Fibroblast of skin of back (primary cell): Measurements from ENCODE around the gene SLC5A12. TPM values are rescaled to one million over a fixed set of nuclear protein-coding genes. Genes with fewer than 3 reads are reported as not detected.
A peak's percentile ranks its signal among the peaks of the same experiment; 100 is the strongest.

Experiments
- DNase-seq: peaks from one replicate; pipeline ENCODE4 v3.0.0-alpha.2; 2013
- polyA plus RNA-seq, 2 experiments: library from polyadenylated mRNA; unstranded; fragments of 120-200 nt; gene quantifications; one replicate each; pipeline ENCODE4 v1.2.1, GENCODE V29; 2013; ENCODE audit not compliant: insufficient read length in 2 of 2

Gene SLC5A12, protein sequence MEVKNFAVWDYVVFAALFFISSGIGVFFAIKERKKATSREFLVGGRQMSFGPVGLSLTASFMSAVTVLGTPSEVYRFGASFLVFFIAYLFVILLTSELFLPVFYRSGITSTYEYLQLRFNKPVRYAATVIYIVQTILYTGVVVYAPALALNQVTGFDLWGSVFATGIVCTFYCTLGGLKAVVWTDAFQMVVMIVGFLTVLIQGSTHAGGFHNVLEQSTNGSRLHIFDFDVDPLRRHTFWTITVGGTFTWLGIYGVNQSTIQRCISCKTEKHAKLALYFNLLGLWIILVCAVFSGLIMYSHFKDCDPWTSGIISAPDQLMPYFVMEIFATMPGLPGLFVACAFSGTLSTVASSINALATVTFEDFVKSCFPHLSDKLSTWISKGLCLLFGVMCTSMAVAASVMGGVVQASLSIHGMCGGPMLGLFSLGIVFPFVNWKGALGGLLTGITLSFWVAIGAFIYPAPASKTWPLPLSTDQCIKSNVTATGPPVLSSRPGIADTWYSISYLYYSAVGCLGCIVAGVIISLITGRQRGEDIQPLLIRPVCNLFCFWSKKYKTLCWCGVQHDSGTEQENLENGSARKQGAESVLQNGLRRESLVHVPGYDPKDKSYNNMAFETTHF
- polyA plus RNA-seq (2013, experiment 1 of 2; ENCODE audit: insufficient read length): 0.10 TPM
- 0.11 TPM for polyA plus RNA-seq (2013, experiment 2 of 2; ENCODE audit: insufficient read length)

DNA sequence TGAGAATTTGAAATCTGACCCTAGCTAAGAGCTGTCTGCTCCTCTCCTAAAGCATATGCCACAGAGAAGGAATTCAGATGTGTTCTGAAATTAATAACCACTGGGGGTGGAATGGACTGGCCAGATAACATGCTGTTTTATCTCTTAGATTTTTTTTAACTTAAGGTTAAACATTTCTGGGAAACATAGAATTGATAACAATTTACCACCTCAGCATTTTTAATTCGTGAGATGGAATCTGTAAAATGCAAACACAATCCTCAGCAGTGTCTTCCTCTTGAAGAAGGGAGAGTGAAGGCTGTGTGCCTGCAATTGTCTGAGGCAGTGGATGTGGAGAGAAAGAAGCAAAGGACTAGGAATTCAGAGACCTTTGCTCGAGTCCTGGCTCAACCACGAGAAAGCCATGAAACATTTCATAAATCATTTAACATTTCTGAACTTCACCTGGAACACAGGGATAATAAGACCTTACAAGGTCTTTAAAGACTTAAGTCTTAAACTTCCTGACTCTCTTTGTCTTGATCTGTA, at the start of gene SLC5A12:
TSS of gene SLC5A12 (minus strand) at position 113 of the 528 bp plus-strand sequence. CDS start 346 bp downstream, outside the sequence.
- no peak for DNase-seq

- no peak for DNase-seq
Observed at GRCh38 chr11:26769027-26769426, 47.2 kb upstream of the SLC5A12 start.

- no peak for DNase-seq
Observed at GRCh38 chr11:26767060-26767459, 45.2 kb upstream of the SLC5A12 start.

- DNase-seq: no peak
Observed at GRCh38 chr11:26765323-26765722, 43.5 kb upstream of the SLC5A12 start.

DNA sequence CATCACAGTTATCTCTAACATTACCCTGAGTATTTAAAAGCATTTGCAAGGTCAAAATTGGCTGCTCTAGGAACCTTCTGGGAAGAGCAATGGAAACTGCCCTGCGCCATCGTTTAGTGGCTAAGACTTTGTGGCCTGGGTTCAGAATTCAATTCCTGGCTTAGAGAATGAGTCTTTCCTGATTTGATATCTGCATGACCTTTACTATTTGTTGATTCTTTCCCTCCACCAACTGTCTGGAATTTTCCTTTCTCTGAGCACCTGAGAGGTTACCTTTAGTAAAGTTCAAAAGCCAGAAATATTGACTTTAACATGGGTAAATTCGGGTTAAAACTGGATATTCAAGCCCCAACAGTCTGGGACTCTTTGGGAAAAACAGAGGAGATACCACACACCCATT, 43.0 kb upstream of the SLC5A12 start:
- DNase-seq: no peak

- DNase-seq: no peak
Observed at GRCh38 chr11:26764315-26764714, 42.5 kb upstream of the SLC5A12 start.

DNA sequence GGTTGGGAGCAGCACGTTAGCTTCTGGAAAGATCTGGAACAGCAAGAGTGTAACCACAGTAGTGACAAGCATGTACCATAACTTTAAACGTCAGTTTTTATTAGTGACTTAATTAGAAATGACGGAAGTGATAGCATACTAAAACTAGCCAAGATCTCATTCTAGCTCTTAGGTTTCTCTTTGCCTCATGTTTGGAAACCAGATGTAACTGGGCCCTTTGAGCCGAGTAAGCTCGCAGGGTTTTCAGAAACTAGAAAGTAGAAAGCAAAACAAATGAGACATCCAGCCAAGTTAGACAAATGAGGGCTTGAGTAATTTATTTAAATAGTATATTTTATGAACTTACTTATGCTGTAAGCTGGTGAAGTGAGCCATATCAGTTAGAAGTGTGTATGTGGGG, 40.2 kb upstream of the SLC5A12 start:
- no peak for DNase-seq

DNA sequence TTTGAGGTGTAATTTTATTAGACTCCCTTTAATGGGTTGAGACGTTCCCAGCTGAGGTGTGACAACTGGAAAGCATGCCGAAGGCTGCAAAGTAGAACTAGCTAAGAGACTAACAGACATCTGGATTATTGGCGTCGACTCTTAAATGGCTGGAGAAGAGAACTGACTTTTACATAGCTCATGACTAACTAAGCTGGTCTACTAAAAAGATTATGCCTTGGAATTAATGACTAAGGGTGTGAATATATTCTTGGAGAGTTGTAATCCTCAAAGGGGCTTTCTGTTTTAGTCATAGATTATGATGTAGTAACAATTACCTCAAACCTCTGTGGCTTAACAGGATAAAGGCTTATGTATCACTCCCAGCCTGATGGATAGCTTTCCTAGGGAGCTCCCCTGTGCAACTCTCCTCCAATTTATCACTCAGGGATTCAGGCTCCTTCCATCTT, 39.5 kb upstream of the SLC5A12 start:
- DNase-seq: no peak

DNA sequence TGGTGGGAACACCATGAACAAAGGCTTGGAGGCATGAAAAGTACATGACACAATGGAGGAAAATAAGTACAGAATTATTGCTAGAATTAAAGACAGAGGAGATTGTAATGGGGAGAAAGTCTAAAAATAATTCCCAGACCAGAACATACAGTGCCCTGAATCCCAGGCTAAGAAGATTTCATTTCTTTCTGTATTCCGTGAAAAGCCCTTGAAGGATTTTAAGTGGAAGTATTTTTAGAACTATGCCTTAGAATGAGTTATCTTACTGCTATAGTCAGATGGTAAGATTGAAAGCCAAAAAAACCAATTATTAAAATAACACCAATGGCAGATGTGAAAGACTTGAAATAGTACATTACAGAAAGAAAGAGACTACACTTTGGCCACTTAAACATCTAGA, 36.1 kb upstream of the SLC5A12 start:
- DNase-seq: no peak

DNA sequence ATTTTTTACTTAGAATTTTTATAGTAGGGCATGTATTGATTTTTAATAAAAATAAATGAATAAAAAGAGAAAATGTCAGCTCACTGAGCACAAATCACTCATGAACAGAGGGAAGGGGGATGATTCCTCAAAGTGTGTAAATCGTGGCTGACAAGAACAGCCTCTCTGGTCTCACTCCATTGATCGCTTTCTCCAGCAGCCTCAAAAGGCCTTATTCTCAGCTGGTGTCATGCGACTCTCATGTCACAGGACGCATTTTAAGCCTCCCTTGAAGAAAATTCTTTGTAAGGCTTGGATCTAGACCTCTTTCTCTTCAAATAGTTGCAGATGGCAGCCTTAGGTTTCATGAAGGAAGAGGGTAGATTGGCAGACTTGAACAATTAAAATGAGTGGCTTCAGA, 33.9 kb upstream of the SLC5A12 start:
- DNase-seq: no peak

DNA sequence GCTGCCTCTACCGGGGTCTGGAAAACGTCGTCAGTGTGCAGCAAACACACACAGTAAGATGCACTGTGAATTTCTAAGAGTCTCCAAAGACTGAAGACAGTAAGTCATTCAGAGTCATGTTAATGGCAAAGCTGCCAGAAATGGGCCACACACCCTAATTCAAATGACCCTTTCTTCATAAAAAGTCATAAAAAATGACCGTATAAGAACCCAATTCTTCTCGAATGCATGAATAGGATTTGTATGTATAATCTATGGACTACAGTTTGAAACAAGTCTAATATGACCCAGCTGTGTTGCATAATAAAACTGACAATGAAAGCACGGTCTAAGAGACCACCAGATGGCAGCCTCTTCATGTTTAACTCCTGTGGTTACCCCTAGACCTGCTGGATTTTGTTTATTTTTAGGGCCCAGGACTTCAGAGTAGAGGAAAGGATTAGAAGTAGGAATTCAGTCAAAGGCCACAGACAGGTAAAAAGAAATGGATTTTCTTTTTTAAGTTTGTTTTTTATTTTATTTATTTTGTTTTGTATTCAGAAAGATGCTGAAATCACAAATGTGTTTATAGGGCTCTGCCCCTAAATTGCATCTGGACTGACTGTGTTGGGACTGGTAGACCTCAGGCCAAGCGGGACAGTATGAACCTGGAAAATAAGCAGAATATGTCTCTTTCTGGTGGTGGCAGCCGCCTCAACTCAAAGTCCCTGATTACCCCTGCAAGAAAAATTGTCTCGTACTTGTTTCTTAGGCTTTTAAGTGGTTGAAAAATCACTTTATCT, 32.1 kb upstream of the SLC5A12 start:
- DNase-seq: peak; percentile 70

DNA sequence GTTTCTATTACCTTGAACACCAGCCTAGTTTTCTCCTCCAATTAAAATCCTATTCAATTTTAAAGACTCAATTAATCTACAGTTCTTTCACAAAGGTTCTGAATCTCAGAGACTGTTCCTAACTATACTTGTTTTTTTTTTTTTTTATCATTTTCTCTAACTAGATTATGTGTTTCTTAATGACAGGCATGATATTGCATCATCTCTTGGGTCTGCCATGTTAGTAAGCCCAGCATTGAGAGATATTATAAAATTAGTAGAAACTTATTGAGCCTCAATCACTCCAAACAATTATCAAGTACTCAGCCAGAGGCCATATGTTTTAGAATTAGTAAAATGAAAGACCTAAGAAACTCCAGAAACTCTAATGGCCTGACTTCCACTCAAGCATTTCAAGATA, 28.1 kb upstream of the SLC5A12 start:
- no peak for DNase-seq

DNA sequence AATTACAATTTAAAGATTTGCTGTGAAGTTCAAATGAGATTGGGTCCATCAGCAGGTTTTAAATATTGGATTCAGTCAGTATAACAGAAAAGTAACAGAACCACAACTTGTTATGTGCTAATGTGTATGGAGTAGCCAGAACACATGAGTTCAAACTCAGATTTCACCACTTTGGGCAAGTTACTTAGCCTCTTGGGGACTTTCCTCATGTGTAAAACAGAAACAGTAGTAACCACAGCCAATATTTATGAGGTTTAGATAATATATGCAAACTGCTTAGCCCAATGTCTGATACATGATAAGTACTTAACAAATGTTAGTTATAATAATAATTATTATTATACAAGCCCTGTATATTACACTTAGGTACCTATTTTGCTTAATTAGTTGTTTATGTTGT, 21.8 kb upstream of the SLC5A12 start:
- DNase-seq: no peak

- peak; percentile 51 for DNase-seq
Observed at GRCh38 chr11:26742966-26743365, 21.1 kb upstream of the SLC5A12 start.

DNA sequence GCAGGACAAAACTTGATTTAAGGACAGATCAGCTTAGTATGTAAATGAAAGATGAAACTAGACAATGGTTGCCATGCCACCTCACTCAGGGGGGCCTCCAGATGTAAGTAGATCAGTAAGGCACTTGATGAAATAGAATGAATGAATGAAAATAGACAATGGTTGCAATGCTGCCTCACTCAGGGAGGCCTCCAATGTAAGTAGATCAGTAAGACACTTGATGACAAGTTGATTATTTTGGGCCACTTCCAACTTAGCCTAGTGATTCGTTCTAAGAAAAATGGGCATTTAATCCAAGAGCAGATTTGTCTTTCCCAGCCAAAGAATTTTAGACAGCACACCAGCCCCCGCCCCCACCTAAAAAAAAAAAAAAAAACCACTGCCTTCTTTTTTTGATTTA, 19.2 kb upstream of the SLC5A12 start:
- DNase-seq: peak; percentile 97

- DNase-seq: no peak
Observed at GRCh38 chr11:26739366-26740073, 17.7 kb upstream of the SLC5A12 start.

GRCh38 chr11:26734691-26735090, 12.8 kb upstream of the SLC5A12 start:
- DNase-seq: no peak

- no peak for DNase-seq
Observed at GRCh38 chr11:26731084-26731456, 9.2 kb upstream of the SLC5A12 start.

- DNase-seq: peak; percentile 59
Observed at GRCh38 chr11:26730414-26731083, 8.7 kb upstream of the SLC5A12 start.

GRCh38 chr11:26729284-26729683, 7.4 kb upstream of the SLC5A12 start:
- DNase-seq: no peak

GRCh38 chr11:26726960-26727359, 5.1 kb upstream of the SLC5A12 start:
- DNase-seq: no peak

DNA sequence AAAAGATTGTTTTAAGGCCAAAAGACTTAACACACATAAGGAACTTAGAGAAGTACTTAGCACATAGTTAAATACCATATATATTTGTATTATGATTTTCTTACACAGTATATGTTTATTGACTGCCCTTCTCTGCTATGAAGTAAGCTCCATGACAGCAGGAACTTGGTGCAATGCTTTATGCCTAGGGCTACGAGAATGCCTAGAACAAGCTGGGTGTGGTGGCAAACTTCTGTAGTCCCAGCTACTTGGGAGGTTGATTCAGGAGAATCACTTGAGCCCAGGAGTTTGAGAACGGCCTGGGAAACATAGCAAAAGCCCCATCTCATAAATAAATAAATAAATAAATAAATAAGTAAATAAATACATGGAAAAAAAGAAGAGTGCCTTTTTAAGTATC, 1.9 kb downstream of the SLC5A12 start:
- no peak for DNase-seq
